Hippocampal formation (tissue), 2 donors: ENCODE measurements around the gene PGM5.
"Not testable (repeated sequence)": the region's sequence is repeated elsewhere in the genome, so short reads cannot be mapped to it uniquely, and the experiment has no call there.

Experiments
- DNase-seq, 2 donors: peaks; one replicate each; lab custom pipeline; 2025; lab: John Stamatoyannopoulos, UW

Gene PGM5

DNA sequence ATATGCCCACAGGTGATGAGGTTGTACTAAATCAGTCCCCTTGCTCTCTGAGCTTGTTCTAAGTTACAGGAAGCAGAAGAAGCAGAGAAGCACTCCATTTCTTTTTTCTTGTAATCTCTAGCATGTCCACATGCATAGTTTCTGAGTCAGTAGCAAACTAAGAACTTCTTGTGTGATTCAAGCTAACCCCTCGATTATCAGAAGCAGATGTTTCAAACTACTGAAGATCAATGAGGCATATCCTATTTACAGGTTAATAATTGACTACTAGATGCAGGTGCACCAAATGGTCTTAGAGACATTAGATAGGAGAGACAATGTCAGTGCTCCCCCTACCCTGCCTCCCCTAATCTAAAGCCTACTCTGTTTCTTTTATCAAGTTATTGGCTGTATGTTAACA is 21.3 kb downstream of the PGM5 start:
- DNase-seq: not testable (repeated sequence)

DNA sequence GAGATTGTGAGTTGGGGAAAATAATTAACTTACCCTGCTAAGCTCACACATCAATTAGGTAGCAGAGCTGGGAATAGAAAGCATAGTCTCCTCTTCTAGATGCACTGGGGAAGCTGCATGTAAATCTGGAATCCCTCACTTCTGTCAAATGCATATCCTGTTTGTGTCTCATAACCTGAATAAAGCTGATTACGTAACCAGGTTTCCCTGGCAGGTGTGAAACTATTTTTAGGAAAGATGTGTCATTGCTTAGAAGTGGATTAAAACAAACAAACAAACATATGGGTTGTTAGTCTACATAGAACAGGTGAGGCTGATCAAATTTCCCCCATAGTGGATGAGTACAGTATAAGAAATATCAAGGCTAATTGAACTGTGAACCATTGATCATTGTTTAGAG is 27.5 kb downstream of the PGM5 start:
- DNase-seq: not testable (repeated sequence)

GRCh38 chr9:68389558-68389957 is 33.1 kb downstream of the PGM5 start:
- DNase-seq: not testable (repeated sequence)

DNA sequence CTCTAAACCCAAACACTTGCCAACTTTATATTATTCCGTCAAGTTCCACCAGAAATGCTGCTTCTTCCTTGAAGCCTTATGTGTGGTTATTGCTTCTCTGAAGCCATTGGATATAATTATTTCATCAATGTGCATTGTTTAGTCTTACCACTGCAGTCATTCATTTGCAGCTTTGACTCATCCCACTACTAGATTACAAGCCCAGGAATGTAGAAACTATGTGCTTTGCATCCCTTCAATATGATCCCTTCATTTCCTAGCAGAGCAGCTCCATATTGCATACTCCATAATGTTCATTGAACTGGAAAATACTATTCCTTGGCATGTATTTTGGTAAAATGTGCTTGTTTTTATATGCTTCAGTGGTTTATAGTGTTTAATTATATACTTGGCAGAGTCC is 34.3 kb downstream of the PGM5 start:
- DNase-seq: not testable (repeated sequence)

GRCh38 chr9:68396411-68397094 is 40.1 kb downstream of the PGM5 start:
- not testable (repeated sequence) for DNase-seq

DNA sequence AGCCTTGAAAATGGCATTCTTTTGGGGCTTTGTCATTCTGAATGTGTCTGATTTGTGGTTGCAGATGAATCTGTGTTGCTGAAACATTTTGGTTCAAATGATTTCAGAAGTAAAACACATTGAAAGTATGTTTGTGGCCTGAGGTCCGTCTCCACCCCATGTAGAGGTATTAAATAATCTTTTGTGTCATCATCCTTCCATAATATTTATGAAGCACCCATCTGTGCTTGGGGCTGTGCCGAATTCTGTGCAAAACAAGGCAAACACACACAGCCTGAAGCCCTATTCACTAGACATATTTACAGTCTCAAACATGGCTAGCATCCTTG is 40.6 kb downstream of the PGM5 start:
- not testable (repeated sequence) for DNase-seq

DNA sequence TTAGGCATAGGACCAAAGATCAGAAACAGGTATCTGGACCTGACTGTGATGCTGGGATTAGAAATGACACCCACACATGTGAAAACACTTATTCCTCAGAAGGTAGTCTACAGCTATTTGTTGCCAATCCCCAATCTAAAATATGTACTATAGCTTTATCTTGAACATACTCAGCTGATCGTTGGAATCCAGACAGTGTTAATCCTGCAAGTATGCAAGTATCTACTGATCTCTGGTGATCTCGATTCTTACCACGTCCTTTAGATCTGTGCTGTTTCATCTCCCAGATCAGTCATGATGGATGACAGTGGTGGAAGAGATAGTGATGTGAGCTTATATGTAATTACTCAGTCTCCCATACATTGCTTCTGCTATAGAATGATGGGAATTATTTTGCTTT is 41.4 kb downstream of the PGM5 start:
- DNase-seq: not testable (repeated sequence)

DNA sequence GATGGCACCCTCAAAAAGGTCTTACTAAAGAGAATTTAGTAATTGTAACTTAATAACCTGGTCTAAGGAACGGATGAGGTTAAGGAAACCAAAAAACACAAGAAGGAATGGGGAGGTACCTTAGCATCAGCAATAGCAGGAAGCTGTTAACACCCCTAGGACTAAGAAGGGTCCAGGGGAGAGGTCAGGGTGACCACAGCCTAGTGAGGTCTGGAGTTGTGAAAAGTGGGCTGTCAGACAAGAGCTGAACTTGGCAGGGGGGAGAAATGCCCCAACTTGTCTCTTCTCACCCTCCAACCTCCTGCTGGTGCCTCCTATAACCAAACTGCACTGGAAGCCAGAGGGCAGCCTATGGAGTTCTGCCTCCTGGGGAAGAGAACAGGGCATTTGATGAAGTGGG is 41.9 kb downstream of the PGM5 start:
- not testable (repeated sequence) for DNase-seq

- DNase-seq: not testable (repeated sequence)
Observed at GRCh38 chr9:68404421-68405185, 48.2 kb downstream of the PGM5 start.

- DNase-seq: not testable (repeated sequence)
Observed at GRCh38 chr9:68411865-68412264, 55.5 kb downstream of the PGM5 start.

GRCh38 chr9:68412754-68413153 is 56.3 kb downstream of the PGM5 start:
- not testable (repeated sequence) for DNase-seq

DNA sequence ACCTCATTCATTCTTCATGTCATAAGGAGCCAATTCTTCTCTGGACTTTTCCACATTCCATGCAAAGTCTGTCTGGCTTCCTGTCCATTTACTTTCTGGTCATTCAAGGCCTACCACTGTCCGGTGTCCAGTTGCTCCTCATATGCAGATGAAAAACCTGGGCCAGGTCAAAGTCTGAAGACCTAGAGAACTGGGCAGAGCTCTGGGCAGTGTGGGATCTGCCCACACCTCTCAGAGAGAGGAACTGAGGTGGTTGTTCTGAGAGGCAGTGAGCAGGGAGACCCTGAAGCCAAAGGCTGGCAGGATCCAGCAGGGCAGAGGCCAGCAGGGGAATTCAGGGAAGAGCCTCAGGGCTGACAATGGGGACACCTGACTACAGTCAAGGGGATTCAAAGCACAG is 58.7 kb downstream of the PGM5 start:
- DNase-seq: not testable (repeated sequence)

DNA sequence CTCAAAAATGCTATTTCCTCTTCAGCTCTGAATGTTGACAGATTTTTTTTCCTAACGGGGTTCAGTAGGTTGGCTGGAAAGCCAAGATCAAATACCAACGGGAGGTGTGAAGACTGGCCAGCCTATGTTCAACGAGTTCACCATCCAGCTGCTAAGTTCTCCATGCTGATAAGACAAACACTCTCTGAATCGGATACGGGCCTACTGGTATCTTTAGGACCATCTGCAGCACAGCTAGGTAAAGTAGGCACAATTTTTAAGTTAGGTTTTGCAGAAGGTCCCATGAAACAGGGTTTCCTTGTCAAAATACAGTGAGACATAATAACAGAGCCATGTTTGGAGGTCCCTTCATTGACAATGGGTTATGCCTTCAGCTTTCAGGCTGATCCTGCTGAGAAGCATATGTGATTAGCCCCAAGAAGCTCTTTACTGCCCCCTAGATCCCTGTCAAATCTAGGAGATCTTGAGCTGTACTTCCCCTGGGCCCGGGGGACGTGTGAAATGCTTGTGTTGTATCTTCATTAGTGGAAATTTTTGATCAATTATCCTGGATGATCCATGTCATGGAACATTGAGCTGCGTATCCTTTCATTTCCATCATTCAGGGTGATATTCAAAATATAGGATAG is 60.6 kb downstream of the PGM5 start:
- no peak for DNase-seq

DNA sequence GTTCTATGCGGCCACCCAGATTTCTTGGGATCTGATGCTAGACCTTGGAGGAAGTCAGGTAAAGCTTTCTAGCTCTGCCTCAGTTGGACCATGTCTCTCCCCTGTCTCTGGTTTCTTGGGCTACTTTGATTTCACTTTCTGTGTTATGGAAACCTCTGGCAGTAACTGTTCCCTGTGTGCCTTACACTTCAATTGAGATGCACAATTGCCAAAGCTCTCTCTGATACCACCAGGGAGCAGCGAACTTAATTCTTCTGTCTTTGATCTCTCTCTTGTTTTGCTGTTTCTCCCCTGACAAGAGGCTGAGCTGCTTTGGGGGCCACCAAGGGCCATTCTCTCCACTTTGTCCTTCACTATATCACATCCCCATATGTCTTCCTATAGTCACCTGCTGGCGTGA is 61.4 kb downstream of the PGM5 start:
- no peak for DNase-seq

GRCh38 chr9:68418259-68418845 is 61.9 kb downstream of the PGM5 start:
- no peak for DNase-seq

- DNase-seq: no peak
Observed at GRCh38 chr9:68419901-68420300, 63.5 kb downstream of the PGM5 start.

GRCh38 chr9:68426755-68427154 is 70.3 kb downstream of the PGM5 start:
- DNase-seq: no peak

DNA sequence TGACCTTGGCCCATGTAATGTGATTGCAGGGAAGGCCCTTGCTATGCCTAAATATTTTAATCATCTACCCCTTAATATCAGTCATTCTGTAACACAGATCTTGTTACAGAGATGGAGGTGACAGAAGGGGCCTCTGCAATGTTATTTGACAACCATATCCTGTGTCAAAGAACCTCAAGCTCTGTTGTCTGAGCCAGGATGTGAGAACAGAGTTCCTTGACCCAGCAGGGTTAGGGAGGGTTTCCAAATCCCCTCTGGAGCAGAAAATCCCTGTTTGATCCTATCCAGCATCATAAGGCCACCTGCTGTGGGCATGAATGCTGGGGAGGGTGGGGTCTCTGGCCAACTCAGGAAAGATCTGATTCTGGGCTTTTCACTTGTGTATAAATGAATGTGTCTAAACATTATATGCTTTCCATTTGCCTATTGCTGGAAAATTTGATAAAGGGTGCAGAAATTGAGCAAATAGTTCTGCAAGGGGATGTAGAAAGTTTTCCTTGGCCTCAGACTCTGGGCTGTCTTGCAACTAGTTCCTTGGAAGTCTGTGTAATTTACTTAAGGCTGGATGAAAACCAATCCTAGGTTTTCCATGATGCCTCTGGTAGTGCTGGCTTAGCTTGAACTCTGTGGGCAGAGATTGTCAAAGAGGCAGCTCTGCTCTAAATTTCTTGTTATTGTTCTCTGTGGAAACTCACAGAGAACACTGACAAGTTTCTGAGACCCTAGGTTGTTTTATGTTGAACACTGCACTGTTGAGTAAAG is 71.0 kb downstream of the PGM5 start:
- DNase-seq: no peak

DNA sequence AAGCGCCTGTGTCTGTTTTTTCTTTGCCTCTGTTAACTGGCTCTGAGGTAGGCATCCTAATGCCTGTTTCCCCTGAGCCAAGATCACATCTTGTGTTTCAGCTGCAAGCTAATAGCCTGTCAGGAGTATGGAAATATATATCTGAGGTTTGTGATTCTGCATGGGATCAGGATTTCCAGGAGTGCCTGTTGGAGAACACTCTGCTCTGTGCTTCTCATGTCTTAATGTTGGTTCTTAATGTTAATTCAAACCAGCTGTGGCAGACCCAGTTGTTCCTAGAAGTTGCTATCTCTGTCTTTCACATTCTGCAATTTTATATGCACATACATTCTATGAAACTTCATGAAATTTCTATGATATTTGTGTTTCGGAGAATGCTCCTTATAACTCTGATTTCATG is 72.1 kb downstream of the PGM5 start:
- no peak for DNase-seq

GRCh38 chr9:68429631-68430030 is 73.2 kb downstream of the PGM5 start:
- DNase-seq: no peak

DNA sequence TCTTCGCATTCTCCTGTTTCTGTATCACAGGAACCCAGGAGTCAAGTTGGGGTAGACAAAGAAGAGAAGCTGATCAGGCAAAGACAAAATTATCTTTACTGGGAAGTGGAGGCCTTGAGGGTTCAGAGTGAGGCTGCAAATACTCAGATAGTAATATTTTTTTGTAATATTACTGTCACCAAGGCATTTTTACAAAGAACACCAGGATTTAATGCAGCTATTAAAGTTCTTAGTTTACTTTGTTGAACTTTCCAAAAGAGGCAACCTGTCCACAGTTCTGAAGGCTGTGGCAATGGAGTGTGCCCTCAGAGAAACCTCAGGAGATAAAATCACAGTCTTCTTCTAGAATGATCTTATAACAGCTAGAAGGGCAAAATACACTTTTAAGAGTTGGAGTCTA is 74.9 kb downstream of the PGM5 start:
- no peak for DNase-seq

DNA sequence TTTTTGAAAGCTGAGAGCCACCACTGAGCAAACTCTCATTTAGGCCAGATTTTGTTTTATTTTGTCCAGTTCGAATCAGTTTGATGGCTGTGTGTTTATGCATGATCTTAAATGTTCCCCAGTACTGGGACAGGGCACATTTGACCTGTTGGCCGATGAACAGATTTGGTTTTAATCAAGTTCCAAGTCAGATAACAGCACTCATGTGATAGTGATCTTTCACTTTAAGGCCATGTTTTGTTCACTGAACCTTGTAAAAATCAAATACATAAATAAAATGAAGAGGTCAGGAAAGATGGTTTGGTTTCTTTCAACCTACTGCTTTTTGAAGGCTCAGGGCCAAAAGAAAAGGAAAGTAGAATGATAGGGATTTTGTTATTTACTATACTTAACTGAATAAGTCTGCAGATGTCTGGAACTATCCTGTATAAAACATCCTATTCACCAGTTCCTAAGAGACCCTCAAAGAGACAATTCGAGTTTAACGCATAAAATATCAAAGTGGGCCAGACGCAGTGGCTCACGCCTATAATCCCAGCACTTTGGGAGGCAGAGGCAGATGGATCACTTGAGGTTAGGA is 77.2 kb downstream of the PGM5 start:
- DNase-seq: no peak
